Sigmoid colon (tissue), 7 donors: ENCODE data around the gene GPC4. TPM values are rescaled to one million over a fixed set of nuclear protein-coding genes. Genes with fewer than 3 reads are reported as not detected.

ENCODE experiments used
- DNase-seq: peaks from one replicate; pipeline ENCODE4 v3.0.0-alpha.2; 2019
- H3K27ac ChIP-seq, 4 donors: fragments of 200-600 bp; sonication (generic); one replicate each; pipeline ENCODE4 v1.5.1; 2016 to 2019; ENCODE audit warnings: mild to moderate bottlenecking in 1 of 4
- H3K27me3 ChIP-seq, 3 donors: fragments of 200-600 bp; sonication (generic); one replicate each; pipeline ENCODE4 v1.5.1; 2019; ENCODE audit warnings: mild to moderate bottlenecking in 1 of 3
- H3K36me3 ChIP-seq, 4 donors: fragments of 200-600 bp; sonication (generic); one replicate each; pipeline ENCODE4 v1.5.1; 2016 to 2019
- H3K4me1 ChIP-seq, 4 donors: fragments of 200-600 bp; sonication (generic); one replicate each; pipeline ENCODE4 v1.5.1; 2017 to 2019
- H3K4me3 ChIP-seq, 4 donors: fragments of 200-600 bp; sonication (generic); one replicate each; pipeline ENCODE4 v1.5.1; 2017 to 2019; ENCODE audit warnings: mild to moderate bottlenecking in 2 of 4, moderate library complexity in 1 of 4
- H3K9me3 ChIP-seq, 4 donors: fragments of 200-600 bp in 3 of 4; sonication (generic) in 3 of 4; one replicate each; pipeline versions ENCODE4 v1.5.1 to v1.6.1; 2013 to 2019
- EP300 ChIP-seq, 4 donors: sonication (generic); formaldehyde crosslinking; IDR thresholded peaks; one replicate each; pipeline ENCODE4 v1.6.1; 2017; ENCODE audit warnings: antibody characterized with exemption in 4 of 4
- POLR2A ChIP-seq, 2 donors: fragments of 450-650 bp; IDR thresholded peaks; one replicate each; pipeline ENCODE4 v1.6.1; 2016; ENCODE audit warnings: antibody characterized with exemption in 2 of 2, mild to moderate bottlenecking in 2 of 2, moderate library complexity in 2 of 2
- POLR2AphosphoS5 ChIP-seq, 4 donors: sonication (generic); formaldehyde crosslinking; IDR thresholded peaks; one replicate each; pipeline ENCODE4 v1.6.1; 2017; ENCODE audit warnings: antibody characterized with exemption in 4 of 4
- WGBS, 2 donors: extraction: QIAGEN DNeasy Blood & Tissue Kit; methylation state at CpG; one replicate each; pipeline ENCODE4 v1.1.7; 2013; 5-methylcytosine and 5-hydroxymethylcytosine counted together
- intact Hi-C: fragments of 100-400 bp; cut with DNase I; formaldehyde crosslinking; loops from one replicate; pipeline ENCODE4 v1.15.1; 2023
- polyA plus RNA-seq, 3 donors: library from polyadenylated mRNA; stranded (reverse); fragments of 200-250 nt; gene quantifications; one replicate each; pipeline ENCODE4 v1.2.3, GENCODE V29; 2013
- total RNA-seq, 4 donors: library from RNA; depleted of rRNA; stranded (reverse); fragments of >200 nt; gene quantifications; one replicate each; pipeline ENCODE4 v1.1.0, GENCODE V29; 2016
- TF ChIP-seq, protein P1 (sequence below), 4 experiments: fragments of 450-650 bp in 3 of 4; fragments of 200-600 bp in 1 of 4; IDR thresholded peaks; one replicate each; pipeline ENCODE4 v1.5.1; 2016 to 2019; ENCODE audit warnings: antibody characterized with exemption in 4 of 4, mild to moderate bottlenecking in 3 of 4, moderate library complexity in 2 of 4
- donor health status: healthy with polysubstance abuse.
- donor health status: Bipolar disorder and iron deficiency.
- donor health status: healthy.

GPC4 gene
- total and polyA plus RNA-seq, 7 donors = 1.2 to 45.7 (median 25.3) TPM

DNA sequence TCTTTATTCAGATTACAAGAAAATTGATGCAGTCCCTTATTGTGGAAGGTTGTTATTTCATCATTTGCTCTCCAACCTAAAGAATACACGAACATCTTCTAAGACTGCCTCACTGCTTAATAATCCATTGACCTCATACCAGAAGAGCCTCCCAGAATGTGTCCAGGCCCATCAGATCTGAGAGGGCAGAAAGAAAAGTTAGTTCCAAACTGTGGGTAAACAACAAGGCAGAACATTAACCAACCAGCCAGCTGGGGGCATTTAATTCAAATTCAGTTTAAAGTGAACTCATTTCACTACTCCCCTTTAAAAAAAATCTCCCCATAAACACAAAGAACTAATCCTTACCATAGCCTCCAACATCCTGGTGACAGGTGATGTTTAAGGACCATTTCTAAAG is 13.8 kb downstream of the GPC4 start:
- whole genome bisulfite sequencing, 2 donors = 43 to 61% methylated on average over 1 of the region's 1 CpG

GRCh38 chrX:133399411-133399810 is 15.9 kb downstream of the GPC4 start:
- no peak for DNase-seq
- H3K4me3 ChIP-seq = no peak overlapping the region
- intact Hi-C loops = no loop called here
- WGBS, 2 donors = 88 to 92% methylated on average over 3 of the region's 3 CpGs
- H3K27me3 ChIP-seq = no peaks in the 10 kb centered on the region
- H3K36me3 ChIP-seq = no peaks in the 10 kb centered on the region
- no peaks in the 10 kb centered on the region for H3K9me3 ChIP-seq
- H3K27ac ChIP-seq = peak overlapping the region in 1 of 4 donors; percentile 14
- peaks cover 0 to 25% (median 17%) of the 10 kb centered on the region in 4 donors for H3K4me1 ChIP-seq
- TF ChIP-seq, protein P1, sequence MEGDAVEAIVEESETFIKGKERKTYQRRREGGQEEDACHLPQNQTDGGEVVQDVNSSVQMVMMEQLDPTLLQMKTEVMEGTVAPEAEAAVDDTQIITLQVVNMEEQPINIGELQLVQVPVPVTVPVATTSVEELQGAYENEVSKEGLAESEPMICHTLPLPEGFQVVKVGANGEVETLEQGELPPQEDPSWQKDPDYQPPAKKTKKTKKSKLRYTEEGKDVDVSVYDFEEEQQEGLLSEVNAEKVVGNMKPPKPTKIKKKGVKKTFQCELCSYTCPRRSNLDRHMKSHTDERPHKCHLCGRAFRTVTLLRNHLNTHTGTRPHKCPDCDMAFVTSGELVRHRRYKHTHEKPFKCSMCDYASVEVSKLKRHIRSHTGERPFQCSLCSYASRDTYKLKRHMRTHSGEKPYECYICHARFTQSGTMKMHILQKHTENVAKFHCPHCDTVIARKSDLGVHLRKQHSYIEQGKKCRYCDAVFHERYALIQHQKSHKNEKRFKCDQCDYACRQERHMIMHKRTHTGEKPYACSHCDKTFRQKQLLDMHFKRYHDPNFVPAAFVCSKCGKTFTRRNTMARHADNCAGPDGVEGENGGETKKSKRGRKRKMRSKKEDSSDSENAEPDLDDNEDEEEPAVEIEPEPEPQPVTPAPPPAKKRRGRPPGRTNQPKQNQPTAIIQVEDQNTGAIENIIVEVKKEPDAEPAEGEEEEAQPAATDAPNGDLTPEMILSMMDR (IDR thresholded peaks at IDR 0.05) = no peak
- TF ChIP-seq EP300 (IDR thresholded peaks at IDR 0.05) = no peak
- TF ChIP-seq POLR2AphosphoS5 (IDR thresholded peaks at IDR 0.05) = no peak
- TF ChIP-seq POLR2A (IDR thresholded peaks at IDR 0.05) = no peak

More for the DNA sequence above, 13.8 kb downstream of the GPC4 start:
- intact Hi-C loops = no loop called here
- no peaks in the 10 kb centered on the region for H3K9me3 ChIP-seq
- no peak for TF ChIP-seq POLR2A (IDR thresholded peaks at IDR 0.05)
- TF ChIP-seq, protein P1 (IDR thresholded peaks at IDR 0.05) = no peak
- TF ChIP-seq POLR2AphosphoS5 (IDR thresholded peaks at IDR 0.05) = no peak
- no peak for TF ChIP-seq EP300 (IDR thresholded peaks at IDR 0.05)
- DNase-seq = no peak
- no peak overlapping the region for H3K4me3 ChIP-seq
- no peaks in the 10 kb centered on the region for H3K27me3 ChIP-seq
- H3K4me1 ChIP-seq = peaks cover 0 to 23% (median 17%) of the 10 kb centered on the region in 4 donors
- H3K27ac ChIP-seq = peak overlapping the region; percentile 22 to 71 (median 56)
- H3K36me3 ChIP-seq = no peaks in the 10 kb centered on the region

DNA sequence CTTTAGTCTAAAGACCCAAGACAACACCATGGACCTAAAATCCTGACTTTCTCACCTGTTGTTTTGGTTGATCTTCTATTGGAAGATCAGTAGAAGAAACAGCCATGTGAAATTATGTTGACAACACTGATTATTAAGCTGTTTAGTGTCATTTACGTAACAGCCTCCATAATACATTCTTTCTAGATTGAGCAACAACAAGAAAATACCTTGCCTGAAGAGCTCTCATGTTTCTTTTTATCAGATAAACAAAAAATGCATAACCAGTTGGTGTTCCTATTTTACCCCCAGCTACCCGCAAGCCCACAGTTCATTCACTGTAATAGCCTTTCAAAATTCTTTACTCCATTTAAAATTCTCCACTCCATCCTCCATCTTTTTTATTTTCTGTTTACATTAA is 20.5 kb downstream of the GPC4 start:
- no peak for TF ChIP-seq EP300 (IDR thresholded peaks at IDR 0.05)
- no peaks in the 10 kb centered on the region for H3K9me3 ChIP-seq
- no peak overlapping the region for H3K4me3 ChIP-seq
- WGBS, 2 donors = 93 to 97% methylated on average over 2 of the region's 2 CpGs
- intact Hi-C loops = no loop called here
- H3K36me3 ChIP-seq = no peaks in the 10 kb centered on the region
- H3K4me1 ChIP-seq = peaks cover 0 to 29% (median 11%) of the 10 kb centered on the region in 4 donors
- H3K27ac ChIP-seq = no peak overlapping the region
- H3K27me3 ChIP-seq = no peaks in the 10 kb centered on the region
- DNase-seq = no peak

- Histone ChIP-seq H3K27ac (no peak overlapping the region), H3K9me3 (no peaks in the 10 kb centered on the region), H3K27me3 (no peaks in the 10 kb centered on the region), H3K36me3 (no peaks in the 10 kb centered on the region), H3K4me1 (peaks cover 0 to 36% (median 11%) of the 10 kb centered on the region in 4 donors), H3K4me3 (no peak overlapping the region)
- TF ChIP-seq, protein P1 (IDR thresholded peaks at IDR 0.05) = no peak
- TF ChIP-seq EP300 (IDR thresholded peaks at IDR 0.05) = no peak
- no peak for TF ChIP-seq POLR2AphosphoS5 (IDR thresholded peaks at IDR 0.05)
- no peak for TF ChIP-seq POLR2A (IDR thresholded peaks at IDR 0.05)
- intact Hi-C loops = no loop called here
- DNase-seq = no peak
- 29 to 67% methylated on average over 8 of the region's 8 CpGs for WGBS, 2 donors
Observed at GRCh38 chrX:133392671-133393070, 22.6 kb downstream of the GPC4 start.

GRCh38 chrX:133391111-133391510 is 24.2 kb downstream of the GPC4 start:
- Histone ChIP-seq H3K27me3 (no peaks in the 10 kb centered on the region), H3K4me1 (peaks cover 0 to 45% (median 18%) of the 10 kb centered on the region in 4 donors)
- intact Hi-C loops = no loop called here

More at GRCh38 chrX:133391111-133391510, 24.2 kb downstream of the GPC4 start:
- DNase-seq = no peak
- Histone ChIP-seq H3K36me3 (no peaks in the 10 kb centered on the region), H3K9me3 (no peaks in the 10 kb centered on the region), H3K27ac (peak overlapping the region in 2 of 4 donors; percentile 27 to 53), H3K4me3 (no peak overlapping the region)
- no peak for TF ChIP-seq POLR2AphosphoS5 (IDR thresholded peaks at IDR 0.05)
- no peak for TF ChIP-seq EP300 (IDR thresholded peaks at IDR 0.05)
- TF ChIP-seq, protein P1 (IDR thresholded peaks at IDR 0.05) = no peak
- 63 to 79% methylated on average over 3 of the region's 3 CpGs for WGBS, 2 donors
